22Rv1 (cell line): ENCODE results near the gene AP2A2.

Experiments
- H3K27ac ChIP-seq: fragments of 450-650 bp; 2 replicates; pipeline ENCODE4 v1.5.1; 2017
- ZFX ChIP-seq: fragments of 450-650 bp; IDR thresholded peaks from 2 replicates; pipeline ENCODE4 v1.6.1; 2017; ENCODE audit warnings: antibody characterized with exemption, borderline replicate concordance
- TF ChIP-seq, protein P1 (sequence below): fragments of 450-650 bp; IDR thresholded peaks from 2 replicates; pipeline ENCODE4 v1.5.1; 2017; ENCODE audit warnings: mild to moderate bottlenecking

Gene AP2A2

DNA sequence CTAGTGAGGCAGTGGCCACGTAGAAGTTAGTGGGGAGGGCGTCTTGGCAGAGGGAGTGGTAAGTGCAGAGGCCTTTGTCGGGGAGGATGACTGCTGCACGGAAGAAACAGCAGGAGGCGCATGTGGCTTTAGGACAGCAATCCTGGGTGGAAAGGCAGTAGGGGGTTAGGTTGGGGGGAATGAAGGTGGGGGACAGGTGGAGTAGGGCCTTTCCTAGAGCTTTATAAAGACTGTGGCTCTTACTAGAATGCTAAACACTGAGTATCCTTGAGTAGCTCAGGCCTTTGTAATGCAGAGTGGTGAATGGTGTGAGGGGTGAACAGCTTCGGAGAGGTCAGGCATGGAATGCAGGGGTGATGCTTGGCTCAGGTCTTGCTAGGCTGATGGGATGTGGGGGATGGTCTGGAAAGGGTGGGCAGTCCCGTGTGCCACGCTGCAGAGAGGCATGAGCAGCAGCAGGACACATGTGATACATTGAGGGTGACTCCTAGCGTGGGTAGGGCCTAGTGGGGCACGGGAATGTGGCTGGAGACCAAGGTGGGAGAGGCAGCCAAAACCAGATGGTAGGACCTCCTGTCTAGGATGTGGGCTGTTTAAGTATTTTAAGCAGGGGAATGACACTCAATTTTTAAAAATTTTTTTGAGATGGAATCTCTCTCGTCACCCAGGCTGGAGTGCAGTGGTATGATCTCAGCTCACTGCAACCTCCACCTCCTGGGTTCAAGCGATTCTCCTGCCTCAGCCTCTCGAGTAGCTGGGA is 19.2 kb downstream of the AP2A2 start:
- TF ChIP-seq, protein P1, sequence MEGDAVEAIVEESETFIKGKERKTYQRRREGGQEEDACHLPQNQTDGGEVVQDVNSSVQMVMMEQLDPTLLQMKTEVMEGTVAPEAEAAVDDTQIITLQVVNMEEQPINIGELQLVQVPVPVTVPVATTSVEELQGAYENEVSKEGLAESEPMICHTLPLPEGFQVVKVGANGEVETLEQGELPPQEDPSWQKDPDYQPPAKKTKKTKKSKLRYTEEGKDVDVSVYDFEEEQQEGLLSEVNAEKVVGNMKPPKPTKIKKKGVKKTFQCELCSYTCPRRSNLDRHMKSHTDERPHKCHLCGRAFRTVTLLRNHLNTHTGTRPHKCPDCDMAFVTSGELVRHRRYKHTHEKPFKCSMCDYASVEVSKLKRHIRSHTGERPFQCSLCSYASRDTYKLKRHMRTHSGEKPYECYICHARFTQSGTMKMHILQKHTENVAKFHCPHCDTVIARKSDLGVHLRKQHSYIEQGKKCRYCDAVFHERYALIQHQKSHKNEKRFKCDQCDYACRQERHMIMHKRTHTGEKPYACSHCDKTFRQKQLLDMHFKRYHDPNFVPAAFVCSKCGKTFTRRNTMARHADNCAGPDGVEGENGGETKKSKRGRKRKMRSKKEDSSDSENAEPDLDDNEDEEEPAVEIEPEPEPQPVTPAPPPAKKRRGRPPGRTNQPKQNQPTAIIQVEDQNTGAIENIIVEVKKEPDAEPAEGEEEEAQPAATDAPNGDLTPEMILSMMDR = no peak
- TF ChIP-seq ZFX = no peak
- H3K27ac ChIP-seq = no peak overlapping the region

DNA sequence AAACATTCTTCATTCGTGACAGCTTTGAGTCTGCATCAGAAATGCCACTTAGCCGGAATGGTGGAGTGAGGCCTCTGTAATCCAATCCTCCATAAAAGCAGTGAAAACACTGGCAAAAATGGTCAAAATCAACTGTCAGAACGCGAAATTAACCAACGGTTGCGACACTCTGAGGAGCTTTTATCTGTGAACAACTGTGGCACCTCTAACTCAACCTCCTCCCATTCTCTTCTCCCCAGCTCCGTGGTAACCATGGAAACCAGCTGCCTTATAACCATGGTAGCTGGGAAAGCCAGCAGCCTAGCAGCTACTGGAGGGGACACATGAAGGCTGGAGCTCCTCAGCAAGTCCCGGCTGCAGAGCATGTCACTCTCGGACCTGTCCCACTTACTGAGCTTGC is 20.3 kb downstream of the AP2A2 start:
- TF ChIP-seq, protein P1 = no peak
- TF ChIP-seq ZFX = no peak
- no peak overlapping the region for H3K27ac ChIP-seq

DNA sequence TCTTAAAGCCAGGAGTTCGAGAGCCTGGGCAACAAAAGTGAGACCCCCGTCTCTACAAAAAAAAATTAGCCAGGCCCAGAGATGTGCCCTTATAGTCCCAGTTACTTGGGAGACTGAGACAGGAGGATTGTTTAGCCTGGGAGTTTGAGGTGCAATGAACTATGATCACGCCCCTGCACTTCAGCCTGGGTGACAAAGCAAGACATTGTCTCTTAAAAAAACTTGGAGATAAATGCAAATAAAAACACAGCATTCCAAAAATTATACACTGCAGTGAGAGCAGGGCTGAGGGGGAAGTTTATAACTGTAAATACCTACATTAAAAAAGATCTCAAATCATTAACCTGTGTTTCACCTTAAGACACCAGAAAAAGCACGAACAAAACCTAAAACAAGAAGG is 22.1 kb downstream of the AP2A2 start:
- no peak for TF ChIP-seq ZFX
- TF ChIP-seq, protein P1 = no peak
- no peak overlapping the region for H3K27ac ChIP-seq

DNA sequence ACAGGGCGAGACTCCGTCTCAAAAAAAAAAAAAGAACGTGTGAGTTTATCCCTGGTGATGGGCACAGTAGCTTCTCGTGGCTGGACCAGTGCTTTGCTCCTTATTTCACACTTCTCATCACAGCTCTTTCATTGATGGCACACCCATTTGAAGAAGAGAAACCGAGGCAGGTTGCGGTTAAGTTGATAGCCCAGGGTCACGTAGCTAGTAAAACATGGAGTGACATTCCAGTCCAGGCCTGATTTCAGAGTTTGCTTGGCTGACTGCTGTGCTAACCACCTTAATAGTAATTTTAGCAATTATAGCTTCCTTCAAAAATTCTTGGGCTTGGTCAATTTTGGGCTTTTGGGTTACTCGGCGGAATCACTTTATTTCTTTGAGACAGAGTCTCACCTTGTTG is 25.8 kb downstream of the AP2A2 start:
- TF ChIP-seq ZFX = no peak
- TF ChIP-seq, protein P1 = no peak
- peak overlapping the region; percentile 80 for H3K27ac ChIP-seq

DNA sequence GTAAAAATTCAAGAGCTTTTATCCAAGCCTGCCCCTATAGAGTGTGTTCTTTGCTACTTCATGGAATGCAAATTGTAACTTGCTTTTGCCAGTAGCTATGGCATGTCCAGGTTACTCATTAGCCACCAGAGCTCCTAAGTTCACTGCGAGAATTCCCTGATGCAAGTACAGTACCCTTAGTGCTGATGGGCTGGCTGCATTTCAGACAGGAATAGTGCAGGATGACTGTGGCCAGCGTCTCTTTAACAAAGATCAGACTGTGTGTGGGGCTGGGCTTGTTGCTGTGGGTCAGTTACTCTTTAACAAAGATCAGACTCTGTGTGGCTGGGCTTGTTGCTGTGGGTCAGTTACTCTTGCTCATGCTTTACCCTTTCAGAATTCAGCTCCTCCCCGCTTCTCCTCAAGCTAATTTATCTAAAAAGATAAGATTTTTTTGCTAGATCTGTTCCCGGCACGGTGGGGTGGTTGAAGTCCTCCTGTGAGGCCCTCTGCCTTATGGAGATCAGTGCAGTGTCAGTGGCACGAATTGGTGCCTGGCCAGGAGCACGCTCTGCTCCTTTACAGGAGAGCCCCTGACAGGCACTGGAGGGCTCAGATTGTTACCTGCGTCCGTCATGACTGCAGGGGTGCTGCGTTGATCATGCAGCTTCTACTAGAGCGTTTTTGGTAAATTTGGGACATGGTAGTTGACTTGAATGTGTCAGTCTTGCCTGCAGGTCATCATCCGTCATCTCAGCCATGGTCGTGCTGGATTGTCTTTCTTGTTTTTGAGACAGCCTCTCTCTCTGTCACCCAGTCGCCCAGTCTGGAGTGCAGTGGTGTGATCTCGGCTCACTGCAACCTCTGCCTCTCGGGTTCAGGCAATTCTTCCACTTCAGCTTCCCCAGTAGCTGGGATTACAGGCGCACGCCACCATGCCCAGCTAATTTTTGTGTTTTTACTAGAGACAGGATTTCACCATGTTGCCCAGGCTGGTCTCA is 27.0 kb downstream of the AP2A2 start:
- TF ChIP-seq, protein P1 = no peak
- no peak for TF ChIP-seq ZFX
- H3K27ac ChIP-seq = peak overlapping the region; percentile 80

DNA sequence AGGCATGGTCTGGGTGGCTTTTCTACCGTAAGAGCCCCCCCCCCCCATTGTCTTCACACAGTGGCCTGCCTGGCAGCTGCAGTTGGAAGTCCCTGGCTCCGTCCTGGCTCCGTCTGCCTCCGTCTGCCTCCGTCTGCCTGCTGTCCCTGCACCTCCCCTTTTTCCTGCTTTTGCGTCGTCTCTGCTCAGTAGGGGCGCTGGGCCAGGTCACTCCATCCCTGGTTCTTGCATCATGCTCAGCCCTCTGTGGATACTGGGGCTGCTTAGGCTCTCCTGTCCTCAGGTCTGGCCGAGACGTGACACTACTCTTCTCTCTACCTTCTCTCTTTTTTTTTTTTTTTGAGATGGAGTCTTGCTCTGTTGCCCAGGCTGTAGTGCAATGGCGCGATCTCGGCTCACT is 27.8 kb downstream of the AP2A2 start:
- peak overlapping the region; percentile 80 for H3K27ac ChIP-seq
- TF ChIP-seq, protein P1 = no peak
- TF ChIP-seq ZFX = no peak
